ENCODE data around the gene TNFRSF21.

DNA sequence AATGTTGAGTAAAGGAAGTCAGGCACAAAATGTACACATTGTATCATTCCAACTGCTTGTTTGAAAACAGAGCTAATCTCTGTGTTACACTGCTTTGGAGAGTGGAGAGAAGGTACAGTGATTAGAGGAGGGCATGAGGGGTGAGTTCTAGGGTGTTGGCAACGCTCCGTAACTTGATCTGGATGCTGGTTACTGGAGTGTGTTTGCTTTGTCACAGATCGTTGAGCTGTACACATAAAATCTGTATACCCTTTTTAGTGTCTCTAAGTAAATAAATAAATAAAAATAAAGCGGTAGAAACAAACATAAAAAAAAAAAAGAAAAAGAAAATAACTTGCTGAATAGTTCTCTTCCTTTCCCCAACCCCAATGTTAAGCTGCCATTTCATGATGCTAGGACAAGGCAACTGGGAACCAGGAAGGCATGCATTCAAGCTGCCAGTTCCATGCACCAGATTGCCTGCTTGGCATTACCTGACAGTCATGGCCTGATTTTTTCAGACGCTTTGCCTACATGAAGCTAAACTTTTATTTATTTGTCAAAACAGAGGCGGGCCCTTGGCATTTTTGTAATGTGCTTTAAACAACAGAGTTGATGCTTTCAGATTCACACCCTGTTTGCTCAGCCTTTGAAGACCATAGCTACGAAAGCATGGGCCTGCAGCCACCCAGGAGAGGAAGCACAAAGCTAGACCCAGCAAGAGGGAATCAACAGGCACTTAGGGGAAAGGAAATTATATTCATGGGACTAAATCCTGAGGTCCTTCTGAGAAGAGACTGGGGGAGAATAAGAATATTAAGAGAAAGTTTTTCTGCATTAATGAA, 21.2 kb downstream of the TNFRSF21 start:
- TF ChIP-seq, protein P1, sequence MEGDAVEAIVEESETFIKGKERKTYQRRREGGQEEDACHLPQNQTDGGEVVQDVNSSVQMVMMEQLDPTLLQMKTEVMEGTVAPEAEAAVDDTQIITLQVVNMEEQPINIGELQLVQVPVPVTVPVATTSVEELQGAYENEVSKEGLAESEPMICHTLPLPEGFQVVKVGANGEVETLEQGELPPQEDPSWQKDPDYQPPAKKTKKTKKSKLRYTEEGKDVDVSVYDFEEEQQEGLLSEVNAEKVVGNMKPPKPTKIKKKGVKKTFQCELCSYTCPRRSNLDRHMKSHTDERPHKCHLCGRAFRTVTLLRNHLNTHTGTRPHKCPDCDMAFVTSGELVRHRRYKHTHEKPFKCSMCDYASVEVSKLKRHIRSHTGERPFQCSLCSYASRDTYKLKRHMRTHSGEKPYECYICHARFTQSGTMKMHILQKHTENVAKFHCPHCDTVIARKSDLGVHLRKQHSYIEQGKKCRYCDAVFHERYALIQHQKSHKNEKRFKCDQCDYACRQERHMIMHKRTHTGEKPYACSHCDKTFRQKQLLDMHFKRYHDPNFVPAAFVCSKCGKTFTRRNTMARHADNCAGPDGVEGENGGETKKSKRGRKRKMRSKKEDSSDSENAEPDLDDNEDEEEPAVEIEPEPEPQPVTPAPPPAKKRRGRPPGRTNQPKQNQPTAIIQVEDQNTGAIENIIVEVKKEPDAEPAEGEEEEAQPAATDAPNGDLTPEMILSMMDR (IDR thresholded peaks at IDR 0.05; ENCODE audit: poor library complexity, severe bottlenecking), result no peak
- TF ChIP-seq EZH2 (IDR thresholded peaks at IDR 0.05; ENCODE audit: borderline replicate concordance, insufficient read depth, low read length, poor library complexity, severe bottlenecking) (no peak), TAF1 (IDR thresholded peaks at IDR 0.05; ENCODE audit: low read depth) (no peak), EP300 (conservative IDR thresholded peaks at IDR 0.05; ENCODE audit: poor library complexity, severe bottlenecking) (no peak)
- TF ChIP-seq, protein P2, sequence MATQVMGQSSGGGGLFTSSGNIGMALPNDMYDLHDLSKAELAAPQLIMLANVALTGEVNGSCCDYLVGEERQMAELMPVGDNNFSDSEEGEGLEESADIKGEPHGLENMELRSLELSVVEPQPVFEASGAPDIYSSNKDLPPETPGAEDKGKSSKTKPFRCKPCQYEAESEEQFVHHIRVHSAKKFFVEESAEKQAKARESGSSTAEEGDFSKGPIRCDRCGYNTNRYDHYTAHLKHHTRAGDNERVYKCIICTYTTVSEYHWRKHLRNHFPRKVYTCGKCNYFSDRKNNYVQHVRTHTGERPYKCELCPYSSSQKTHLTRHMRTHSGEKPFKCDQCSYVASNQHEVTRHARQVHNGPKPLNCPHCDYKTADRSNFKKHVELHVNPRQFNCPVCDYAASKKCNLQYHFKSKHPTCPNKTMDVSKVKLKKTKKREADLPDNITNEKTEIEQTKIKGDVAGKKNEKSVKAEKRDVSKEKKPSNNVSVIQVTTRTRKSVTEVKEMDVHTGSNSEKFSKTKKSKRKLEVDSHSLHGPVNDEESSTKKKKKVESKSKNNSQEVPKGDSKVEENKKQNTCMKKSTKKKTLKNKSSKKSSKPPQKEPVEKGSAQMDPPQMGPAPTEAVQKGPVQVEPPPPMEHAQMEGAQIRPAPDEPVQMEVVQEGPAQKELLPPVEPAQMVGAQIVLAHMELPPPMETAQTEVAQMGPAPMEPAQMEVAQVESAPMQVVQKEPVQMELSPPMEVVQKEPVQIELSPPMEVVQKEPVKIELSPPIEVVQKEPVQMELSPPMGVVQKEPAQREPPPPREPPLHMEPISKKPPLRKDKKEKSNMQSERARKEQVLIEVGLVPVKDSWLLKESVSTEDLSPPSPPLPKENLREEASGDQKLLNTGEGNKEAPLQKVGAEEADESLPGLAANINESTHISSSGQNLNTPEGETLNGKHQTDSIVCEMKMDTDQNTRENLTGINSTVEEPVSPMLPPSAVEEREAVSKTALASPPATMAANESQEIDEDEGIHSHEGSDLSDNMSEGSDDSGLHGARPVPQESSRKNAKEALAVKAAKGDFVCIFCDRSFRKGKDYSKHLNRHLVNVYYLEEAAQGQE (IDR thresholded peaks at IDR 0.05; ENCODE audit: borderline replicate concordance), result no peak

Data from neural cell (in vitro differentiated cells).